ENCODE measurements around the gene THEMIS.

GRCh38 chr6:127807806-127808517 is 92.9 kb downstream of the THEMIS start:
- TF ChIP-seq POLR2AphosphoS5 (IDR thresholded peaks at IDR 0.05) = no peak
- no peak for TF ChIP-seq CTCF (IDR thresholded peaks at IDR 0.05 in 8 of 11, conservative IDR thresholded peaks at IDR 0.05 in 3 of 11)
- no peak for TF ChIP-seq POLR2A (IDR thresholded peaks at IDR 0.05)

Measured in spleen (tissue), 7 donors.